ENCODE measurements around the gene SEZ6L2.

- TF ChIP-seq EZH2 (optimal IDR thresholded peaks at IDR 0.05; ENCODE audit: low read depth, low read length), result no peak
- no peak for TF ChIP-seq CTCF (IDR thresholded peaks at IDR 0.05; ENCODE audit: low read length)
- TF ChIP-seq EZH2phosphoT487 (IDR thresholded peaks at IDR 0.05; ENCODE audit: low read length), result no peak
These were observed 62.7 kb downstream of the SEZ6L2 start for GRCh38 chr16:29836623-29837022.
